Memory B cell (primary cell): ENCODE results near the gene KCNAB1.

ENCODE experiments used
- ATAC-seq: fragments of 150-1000 bp; cut with Tn5 transposase; 2 replicates; pipeline ENCODE4 v1.10.0; 2021; ENCODE audit warnings: low read depth, mild to moderate bottlenecking, moderate library complexity
- DNase-seq, 2 donors: peaks; one replicate each; pipeline ENCODE4 v3.0.0; 2022; ENCODE audit warnings: low spot score in 2 of 2
- H3K27ac Mint-ChIP-seq: one replicate; pipeline ENCODE4 v1.8.0; 2022; ENCODE audit warnings: mild to moderate bottlenecking, moderate library complexity, mixed read lengths
- H3K27me3 Mint-ChIP-seq: one replicate; pipeline ENCODE4 v1.8.0; 2022; ENCODE audit warnings: mixed read lengths
- H3K36me3 Mint-ChIP-seq: one replicate; pipeline ENCODE4 v1.8.0; 2022; ENCODE audit warnings: mild to moderate bottlenecking, mixed read lengths
- H3K4me1 Mint-ChIP-seq: one replicate; pipeline ENCODE4 v1.8.0; 2022; ENCODE audit warnings: mixed read lengths
- H3K4me3 Mint-ChIP-seq: one replicate; pipeline ENCODE4 v1.8.0; 2022; ENCODE audit warnings: mild to moderate bottlenecking, moderate library complexity, mixed read lengths
- H3K9me3 Mint-ChIP-seq: one replicate; pipeline ENCODE4 v1.8.0; 2022; ENCODE audit warnings: mixed read lengths

KCNAB1 gene

DNA sequence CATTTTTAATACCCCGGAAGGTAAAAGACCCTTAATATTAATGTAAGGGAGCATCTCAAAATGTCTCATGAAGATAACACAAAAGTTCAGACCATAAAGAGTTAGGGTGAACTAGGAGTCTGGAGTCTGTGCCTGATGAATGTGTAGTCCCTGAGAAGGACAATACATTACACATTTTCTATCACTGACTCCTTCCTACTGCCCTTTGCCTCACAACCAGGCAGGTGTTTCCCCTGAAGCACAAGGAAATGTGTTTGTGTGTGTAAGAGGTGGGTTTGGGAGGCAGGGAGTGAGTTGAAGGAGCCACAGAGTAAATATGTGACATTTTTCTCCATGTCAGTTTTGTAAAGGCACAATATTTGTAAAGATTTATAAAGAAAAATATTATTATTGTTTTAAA, 375.4 kb downstream of the KCNAB1 start:
- Mint-ChIP-seq H3K36me3 (peaks cover 3% of the 10 kb centered on the region), H3K4me3 (no peak overlapping the region), H3K4me1 (no peaks in the 10 kb centered on the region), H3K27me3 (peaks cover 5% of the 10 kb centered on the region), H3K9me3 (peaks cover 8% of the 10 kb centered on the region), H3K27ac (no peak overlapping the region)
- ATAC-seq (no peak), DNase-seq (no peak)

DNA sequence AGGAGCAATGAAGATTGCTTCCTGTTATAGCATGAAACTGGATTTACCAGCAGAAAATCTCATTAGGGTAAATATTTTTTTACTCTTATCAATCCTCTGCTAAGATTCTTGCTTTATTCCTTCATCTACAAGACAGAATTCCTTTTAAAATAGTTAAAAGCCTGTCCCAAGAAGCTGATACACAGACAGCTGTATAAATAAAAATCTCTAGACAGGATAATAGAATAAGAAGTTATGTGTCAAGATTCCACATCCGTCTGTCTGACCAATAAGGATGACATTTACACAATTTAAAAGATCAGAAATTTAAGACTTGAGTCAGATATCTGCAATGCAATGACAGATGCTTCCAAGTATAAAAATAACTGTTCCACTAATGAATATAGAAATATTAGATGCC, 376.9 kb downstream of the KCNAB1 start:
- H3K27ac Mint-ChIP-seq: no peak overlapping the region
- ATAC-seq (no peak), DNase-seq (no peak)
- H3K4me3 Mint-ChIP-seq: no peak overlapping the region
- peaks cover 5% of the 10 kb centered on the region for H3K27me3 Mint-ChIP-seq
- H3K4me1 Mint-ChIP-seq: no peaks in the 10 kb centered on the region
- H3K9me3 Mint-ChIP-seq: peaks cover 8% of the 10 kb centered on the region
- peaks cover 3% of the 10 kb centered on the region for H3K36me3 Mint-ChIP-seq

DNA sequence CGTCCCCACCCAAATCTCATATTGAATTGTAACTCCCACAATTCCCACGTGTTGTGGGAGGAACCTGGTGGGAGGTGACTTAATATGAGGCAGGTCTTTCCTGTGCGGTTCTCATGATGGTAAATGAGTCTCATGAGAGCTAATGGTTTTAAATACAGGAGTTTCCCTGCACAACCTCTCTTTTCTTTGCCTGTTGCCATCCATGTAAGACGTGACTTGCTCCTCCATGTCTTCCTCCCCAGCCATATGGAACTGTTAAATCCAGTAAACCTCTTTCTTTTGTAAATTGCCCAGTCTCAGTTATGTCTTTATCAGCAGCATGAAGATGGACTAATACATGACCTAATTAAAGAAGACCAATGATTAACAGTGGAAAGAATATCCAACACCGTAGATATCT, 377.9 kb downstream of the KCNAB1 start:
- H3K4me3 Mint-ChIP-seq: no peak overlapping the region
- no peaks in the 10 kb centered on the region for H3K4me1 Mint-ChIP-seq
- ATAC-seq (no peak), DNase-seq (no peak)
- H3K27ac Mint-ChIP-seq: no peak overlapping the region
- H3K9me3 Mint-ChIP-seq: peaks cover 8% of the 10 kb centered on the region
- H3K36me3 Mint-ChIP-seq: peaks cover 3% of the 10 kb centered on the region
- peaks cover 5% of the 10 kb centered on the region for H3K27me3 Mint-ChIP-seq

DNA sequence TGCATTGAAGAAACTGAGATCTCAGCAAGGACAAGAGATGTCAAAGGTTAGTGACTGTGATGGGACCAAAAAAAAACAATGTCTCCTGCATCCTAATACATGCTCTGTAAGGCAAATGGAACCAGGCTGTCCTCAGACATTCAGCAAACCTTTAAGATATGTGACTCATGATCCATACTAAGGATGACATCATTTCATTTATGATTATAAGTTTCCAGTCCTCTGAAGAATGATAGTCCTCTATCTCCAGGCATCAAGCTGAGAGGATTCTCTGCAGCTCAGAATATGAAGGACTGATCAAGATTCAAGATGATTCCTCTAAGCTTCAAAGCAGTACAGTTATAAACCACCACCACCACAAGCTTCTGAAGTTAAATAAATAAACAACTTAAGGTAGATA, 386.9 kb downstream of the KCNAB1 start:
- Mint-ChIP-seq H3K4me1 (no peaks in the 10 kb centered on the region), H3K27ac (no peak overlapping the region), H3K27me3 (peaks cover 9% of the 10 kb centered on the region), H3K36me3 (no peaks in the 10 kb centered on the region), H3K9me3 (no peaks in the 10 kb centered on the region), H3K4me3 (no peak overlapping the region)
- no peak for ATAC-seq
- no peak for DNase-seq

DNA sequence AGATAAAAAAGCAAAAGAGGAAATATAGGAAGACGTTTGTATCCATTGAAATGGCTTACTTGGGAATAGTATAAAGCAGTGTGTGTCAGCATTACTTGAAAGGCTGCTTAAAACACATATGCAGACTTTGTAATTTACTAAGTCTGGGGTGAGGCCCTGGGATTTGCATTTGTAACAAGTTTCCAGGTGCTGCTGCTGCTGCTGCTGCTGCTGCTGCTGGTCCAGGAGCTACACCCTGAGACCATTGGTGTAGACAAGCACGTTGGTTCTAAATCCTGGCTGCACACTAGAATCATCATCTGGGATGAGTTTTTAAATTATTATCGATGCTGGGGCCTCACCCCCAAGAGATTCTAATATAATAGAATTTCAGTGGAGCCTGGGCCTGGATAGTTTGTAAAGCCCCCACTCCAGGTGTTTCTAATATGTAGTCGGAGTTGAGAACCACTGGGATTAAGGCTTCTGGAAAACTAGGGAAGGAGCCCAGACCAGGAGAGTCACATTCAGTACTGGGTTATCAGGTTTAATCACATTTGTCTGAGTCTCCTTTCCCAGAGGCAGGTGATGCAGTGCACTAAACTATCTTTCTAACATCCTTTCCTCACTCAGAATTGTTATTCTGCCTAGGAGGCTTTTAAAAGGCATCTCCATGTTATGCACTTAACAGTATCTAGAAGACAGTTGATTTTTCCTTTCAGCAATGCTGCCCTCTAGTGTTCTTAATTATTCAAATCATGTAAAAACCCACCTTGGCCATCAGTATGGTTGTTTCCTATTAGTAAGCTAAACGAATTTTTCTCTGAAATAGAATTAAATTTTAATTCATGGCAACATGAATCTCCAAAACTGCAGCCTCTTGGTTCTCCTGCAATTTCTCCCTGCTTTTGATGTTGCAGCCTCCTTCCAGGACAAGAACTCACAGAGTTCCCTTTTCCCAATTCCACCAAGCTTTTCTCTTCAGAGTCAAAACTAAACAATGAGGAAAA, 389.1 kb downstream of the KCNAB1 start:
- Mint-ChIP-seq H3K4me1 (no peaks in the 10 kb centered on the region), H3K27me3 (peaks cover 9% of the 10 kb centered on the region), H3K27ac (no peak overlapping the region), H3K4me3 (no peak overlapping the region), H3K36me3 (no peaks in the 10 kb centered on the region), H3K9me3 (no peaks in the 10 kb centered on the region)
- ATAC-seq (peak; percentile 72), DNase-seq (peak in 1 of 2 donors; percentile 49)

DNA sequence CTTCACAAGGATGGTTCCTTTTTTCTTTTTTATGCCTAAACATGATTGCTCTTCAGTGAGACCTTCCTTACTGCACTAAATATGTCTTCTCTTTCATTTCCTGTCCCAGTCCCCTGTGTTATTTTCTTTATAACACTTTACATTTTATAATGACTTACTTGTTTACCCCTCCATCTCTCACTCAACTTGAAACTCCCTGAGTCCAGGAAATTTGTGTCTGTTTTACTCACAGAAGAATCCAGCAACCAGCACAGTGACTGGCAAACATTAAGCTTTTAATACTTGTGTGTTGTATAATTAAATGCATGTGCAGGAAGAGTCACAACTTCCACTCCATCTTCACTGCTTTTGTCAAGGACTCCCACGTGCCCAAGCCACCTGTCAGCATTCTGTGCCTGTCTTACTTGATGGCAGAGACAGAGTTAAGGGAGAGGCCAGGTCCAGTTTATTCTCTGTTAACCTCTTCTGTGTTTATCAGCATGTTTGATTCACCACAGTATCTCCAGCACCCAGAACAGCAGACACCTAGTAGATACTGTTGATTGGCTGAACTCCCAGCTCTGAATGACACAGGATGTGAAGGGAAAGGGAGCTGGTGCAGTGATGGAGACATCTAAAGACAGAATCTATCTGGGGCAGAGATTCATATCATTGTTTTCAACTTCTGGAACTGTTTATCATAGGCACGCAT, 391.8 kb downstream of the KCNAB1 start:
- ATAC-seq: no peak

DNA sequence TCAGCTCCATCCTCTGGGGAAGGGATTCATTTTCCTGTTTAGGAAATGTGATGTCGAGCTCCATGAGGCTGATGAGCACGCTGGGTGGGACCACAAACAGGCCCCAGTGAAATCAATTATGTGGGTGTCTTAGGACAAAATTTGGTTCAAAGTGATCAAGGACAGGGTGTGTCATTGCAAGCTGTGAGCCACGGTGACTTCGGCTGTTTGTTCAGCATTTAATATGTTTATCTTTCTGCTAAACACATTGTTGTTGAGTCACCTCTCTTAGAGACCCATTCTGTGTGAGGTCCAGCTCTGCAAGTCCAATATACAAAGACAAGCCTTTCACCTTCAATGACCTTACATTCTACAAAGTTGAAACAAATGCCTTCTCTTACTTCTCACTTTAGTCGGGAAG, 393.2 kb downstream of the KCNAB1 start:
- no peak overlapping the region for H3K4me3 Mint-ChIP-seq
- H3K4me1 Mint-ChIP-seq: no peaks in the 10 kb centered on the region
- no peaks in the 10 kb centered on the region for H3K9me3 Mint-ChIP-seq
- H3K27me3 Mint-ChIP-seq: peaks cover 7% of the 10 kb centered on the region
- H3K27ac Mint-ChIP-seq: no peak overlapping the region
- DNase-seq (no peak), ATAC-seq (no peak)
- H3K36me3 Mint-ChIP-seq: no peaks in the 10 kb centered on the region

More for the DNA sequence above, 391.8 kb downstream of the KCNAB1 start:
- H3K36me3 Mint-ChIP-seq: no peaks in the 10 kb centered on the region
- no peaks in the 10 kb centered on the region for H3K9me3 Mint-ChIP-seq
- peaks cover 7% of the 10 kb centered on the region for H3K27me3 Mint-ChIP-seq
- no peak overlapping the region for H3K27ac Mint-ChIP-seq
- DNase-seq: no peak
- H3K4me1 Mint-ChIP-seq: no peaks in the 10 kb centered on the region
- no peak overlapping the region for H3K4me3 Mint-ChIP-seq

DNA sequence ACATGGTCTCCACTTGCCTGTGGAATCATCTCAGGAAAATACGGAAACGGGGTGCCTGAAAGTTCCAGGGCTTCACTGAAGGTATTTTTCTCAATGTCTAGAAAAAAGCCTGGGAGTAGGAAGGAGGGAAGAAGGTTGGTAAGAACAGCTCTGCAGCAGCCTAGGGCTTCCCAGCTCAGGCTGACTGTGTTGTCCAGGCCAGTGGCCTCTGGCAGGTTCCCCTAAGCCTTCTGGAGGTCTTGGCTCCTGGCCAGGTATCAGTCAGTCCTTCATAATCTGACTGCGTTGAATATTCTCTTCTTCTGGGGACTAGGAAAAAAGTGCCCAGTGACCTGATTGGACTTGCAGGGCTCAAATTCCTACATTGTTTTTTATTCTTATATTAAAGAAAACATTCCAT, 395.9 kb downstream of the KCNAB1 start:
- H3K4me1 Mint-ChIP-seq: no peaks in the 10 kb centered on the region
- no peaks in the 10 kb centered on the region for H3K9me3 Mint-ChIP-seq
- H3K27me3 Mint-ChIP-seq: peaks cover 6% of the 10 kb centered on the region

DNA sequence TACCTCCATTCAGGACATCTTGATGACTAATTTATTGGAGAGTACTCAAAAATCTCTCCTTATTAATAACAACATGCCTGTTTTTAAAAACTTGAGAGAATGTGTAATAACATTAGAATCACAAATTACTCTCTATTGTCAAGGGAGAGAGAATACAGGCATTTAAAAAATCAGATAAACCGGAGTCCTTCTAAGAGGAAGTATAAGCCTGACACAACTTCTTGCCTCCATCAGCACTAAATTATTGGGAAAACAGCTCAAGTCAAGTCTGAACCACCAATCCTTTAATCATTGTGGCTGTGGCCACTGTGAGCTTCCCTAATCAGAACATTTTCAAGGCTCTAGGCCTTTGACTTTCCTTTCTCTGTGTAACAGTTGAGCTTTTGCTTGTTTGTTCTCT, 396.6 kb downstream of the KCNAB1 start:
- H3K27me3 Mint-ChIP-seq: peaks cover 3% of the 10 kb centered on the region
- H3K4me1 Mint-ChIP-seq: no peaks in the 10 kb centered on the region
- no peak overlapping the region for H3K4me3 Mint-ChIP-seq
- H3K27ac Mint-ChIP-seq: no peak overlapping the region
- ATAC-seq (no peak), DNase-seq (no peak)
- H3K36me3 Mint-ChIP-seq: no peaks in the 10 kb centered on the region
- no peaks in the 10 kb centered on the region for H3K9me3 Mint-ChIP-seq

More for the DNA sequence above, 395.9 kb downstream of the KCNAB1 start:
- Mint-ChIP-seq H3K27ac (no peak overlapping the region), H3K36me3 (no peaks in the 10 kb centered on the region), H3K4me3 (no peak overlapping the region)
- no peak for DNase-seq
- no peak for ATAC-seq

DNA sequence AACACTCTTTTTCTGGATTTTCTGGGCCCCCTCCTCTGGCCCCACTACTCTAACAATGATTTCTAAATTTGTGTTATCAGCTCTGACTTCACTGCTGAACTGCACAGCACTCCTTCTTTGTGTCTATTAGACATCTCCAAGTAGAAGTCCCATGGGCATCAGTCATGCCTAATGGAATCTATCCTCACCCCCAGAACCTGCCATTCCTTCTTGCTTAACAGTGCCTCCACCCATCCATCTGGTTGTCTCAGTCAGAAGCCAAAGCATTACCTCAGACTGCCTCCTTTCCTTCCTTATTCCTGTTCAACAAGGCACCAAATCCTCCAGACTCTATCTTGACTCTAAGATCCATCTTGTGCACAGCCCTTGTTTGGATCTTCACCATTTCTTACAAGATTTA, 398.3 kb downstream of the KCNAB1 start:
- DNase-seq: no peak

DNA sequence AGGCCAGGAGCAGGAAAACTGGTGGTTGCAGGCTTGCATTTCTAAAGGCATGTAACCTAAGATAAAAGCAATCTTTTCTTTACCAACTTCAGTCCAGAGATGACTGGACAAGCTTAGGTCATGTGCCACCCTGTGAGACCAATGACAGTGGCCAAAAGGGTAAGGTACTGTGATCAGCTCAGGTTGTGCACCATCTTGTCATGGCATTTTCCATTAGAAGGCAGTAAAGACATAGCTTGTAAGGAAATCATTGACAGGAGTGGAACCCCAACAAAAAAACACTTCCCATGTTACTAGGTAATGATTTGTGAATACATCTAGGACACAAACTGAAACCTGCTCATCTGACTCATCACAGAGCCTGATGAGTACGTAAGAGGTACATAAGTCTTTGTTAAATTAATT, 399.4 kb downstream of the KCNAB1 start:
- peaks cover 2% of the 10 kb centered on the region for H3K4me1 Mint-ChIP-seq
- ATAC-seq: no peak

More for the DNA sequence above, 398.3 kb downstream of the KCNAB1 start:
- H3K9me3 Mint-ChIP-seq: no peaks in the 10 kb centered on the region
- peaks cover 4% of the 10 kb centered on the region for H3K27me3 Mint-ChIP-seq
- H3K36me3 Mint-ChIP-seq: no peaks in the 10 kb centered on the region
- ATAC-seq: no peak
- H3K4me1 Mint-ChIP-seq: no peaks in the 10 kb centered on the region
- no peak overlapping the region for H3K27ac Mint-ChIP-seq
- no peak overlapping the region for H3K4me3 Mint-ChIP-seq

DNA sequence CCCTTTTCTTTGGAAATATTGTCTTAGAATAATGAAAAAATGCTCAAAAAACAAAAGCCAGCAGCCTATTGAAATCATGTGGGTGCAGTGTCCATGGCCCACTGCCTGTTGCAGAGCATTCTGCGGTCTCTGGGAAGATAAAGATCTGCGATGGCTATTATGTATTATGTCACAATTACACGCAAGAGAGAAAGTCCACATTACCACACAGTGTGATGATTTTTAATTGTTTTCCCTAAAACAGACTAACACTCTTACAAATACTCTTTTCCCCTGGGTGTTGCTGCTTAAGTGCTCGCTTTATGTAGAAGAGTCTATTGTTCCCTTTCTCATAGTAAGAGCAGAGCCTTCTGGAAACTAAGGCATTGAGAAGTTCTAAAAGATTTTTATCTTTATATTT, 402.3 kb downstream of the KCNAB1 start:
- ATAC-seq (no peak), DNase-seq (no peak)
- peaks cover 4% of the 10 kb centered on the region for H3K27me3 Mint-ChIP-seq
- no peak overlapping the region for H3K4me3 Mint-ChIP-seq
- H3K4me1 Mint-ChIP-seq: peaks cover 3% of the 10 kb centered on the region
- peaks cover 1% of the 10 kb centered on the region for H3K36me3 Mint-ChIP-seq
- H3K27ac Mint-ChIP-seq: no peak overlapping the region
- no peaks in the 10 kb centered on the region for H3K9me3 Mint-ChIP-seq

More for the DNA sequence above, 399.4 kb downstream of the KCNAB1 start:
- DNase-seq: no peak
- Mint-ChIP-seq H3K36me3 (no peaks in the 10 kb centered on the region), H3K27ac (no peak overlapping the region), H3K4me3 (no peak overlapping the region), H3K27me3 (peaks cover 4% of the 10 kb centered on the region), H3K9me3 (no peaks in the 10 kb centered on the region)

DNA sequence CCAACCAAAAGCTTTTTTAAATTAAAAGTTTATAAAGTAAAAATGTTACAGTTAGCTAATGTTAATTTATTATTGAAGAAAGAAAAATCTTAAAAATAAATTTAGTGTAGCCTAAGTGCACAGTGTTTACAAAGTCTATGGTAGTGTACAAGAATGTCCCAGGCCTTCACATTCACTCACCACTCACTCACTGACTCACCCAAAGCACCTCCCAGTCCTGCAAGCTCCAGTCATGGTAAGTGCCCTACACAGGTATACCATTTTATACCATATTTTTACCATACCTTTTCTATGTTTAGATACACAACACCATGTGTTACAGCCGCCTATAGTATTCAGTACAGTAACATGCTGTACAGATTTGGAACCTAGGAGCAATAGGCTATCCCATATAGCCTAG, 405.4 kb downstream of the KCNAB1 start:
- H3K27me3 Mint-ChIP-seq: peaks cover 3% of the 10 kb centered on the region
- H3K36me3 Mint-ChIP-seq: peaks cover 11% of the 10 kb centered on the region
- H3K27ac Mint-ChIP-seq: no peak overlapping the region
- H3K4me3 Mint-ChIP-seq: no peak overlapping the region
- ATAC-seq: no peak
- peaks cover 3% of the 10 kb centered on the region for H3K4me1 Mint-ChIP-seq
- DNase-seq: no peak
- H3K9me3 Mint-ChIP-seq: no peaks in the 10 kb centered on the region

DNA sequence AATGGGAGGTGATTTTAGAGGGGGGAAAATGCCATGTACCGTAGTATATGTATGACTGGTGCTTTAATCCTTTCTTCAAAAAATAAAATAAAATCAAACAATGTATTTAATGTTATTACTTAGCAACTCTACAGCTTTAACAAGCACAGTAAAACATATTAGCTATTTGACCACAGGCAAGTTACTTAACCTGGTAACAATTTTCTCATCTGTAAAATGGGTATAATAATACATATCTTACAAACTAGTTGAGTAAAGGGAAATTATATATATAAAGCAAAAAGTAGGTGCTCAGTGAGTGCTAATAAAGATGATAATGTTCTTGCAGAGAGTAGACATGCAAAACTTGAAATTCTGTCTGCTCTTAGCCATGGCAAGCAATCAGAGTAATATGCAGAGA, 406.7 kb downstream of the KCNAB1 start:
- peaks cover 3% of the 10 kb centered on the region for H3K4me1 Mint-ChIP-seq
- no peak overlapping the region for H3K27ac Mint-ChIP-seq
- DNase-seq (no peak), ATAC-seq (no peak)
- H3K36me3 Mint-ChIP-seq: peaks cover 13% of the 10 kb centered on the region
- H3K27me3 Mint-ChIP-seq: peaks cover 3% of the 10 kb centered on the region
- no peak overlapping the region for H3K4me3 Mint-ChIP-seq
- no peaks in the 10 kb centered on the region for H3K9me3 Mint-ChIP-seq
